Activated naive CD4-positive, alpha-beta T cell treated with anti-CD3 and anti-CD28 coated beads, Interleukin-2, amount 50 U/mL, for 72 hours (primary cell): ENCODE results near the gene AMBRA1. TPM values are rescaled to one million over a fixed set of nuclear protein-coding genes. Genes with fewer than 3 reads are reported as not detected.

Experiments used
- ATAC-seq, 2 donors: fragments of 150-1000 bp; cut with Tn5 transposase; 2 replicates each; pipeline ENCODE4 v1.10.0; 2021; ENCODE audit warnings: mild to moderate bottlenecking in 2 of 2, moderate library complexity in 2 of 2
- DNase-seq, 2 donors: peaks; one replicate each; pipeline ENCODE4 v3.0.0; 2021 to 2022; ENCODE audit warnings: low spot score in 2 of 2
- H3K27ac Mint-ChIP-seq, 2 donors: one replicate each; pipeline ENCODE4 v1.8.0; 2022; ENCODE audit warnings: mild to moderate bottlenecking in 2 of 2, mixed read lengths in 2 of 2
- H3K36me3 Mint-ChIP-seq, 2 donors: one replicate each; pipeline ENCODE4 v1.8.0; 2022; ENCODE audit warnings: mixed read lengths in 2 of 2
- H3K9me3 Mint-ChIP-seq, 2 donors: one replicate each; pipeline ENCODE4 v1.8.0; 2022; ENCODE audit warnings: mixed read lengths in 2 of 2
- total RNA-seq, 2 donors: library from RNA; stranded (reverse); gene quantifications; one replicate each; pipeline ENCODE4 v1.2.3, GENCODE V29; 2022

Gene AMBRA1
- 10 to 100 TPM; 20.9 to 28.5 TPM for total RNA-seq

- Mint-ChIP-seq H3K9me3 (no peaks in the 10 kb centered on the region), H3K27ac (peak within 1 kb of the TSS; percentile 95), H3K36me3 (peaks cover 13 to 22% of the 10 kb centered on the region in 2 donors)
- DNase-seq, result peak; percentile 82 to 85
- ATAC-seq, result peak; percentile 89 to 94
These were observed at the start of gene AMBRA1 for GRCh38 chr11:46593550-46594373. Gene AMBRA1, minus strand, starts transcription at chr11:46594023. Its CDS starts 45,643 bp downstream, at chr11:46548380.

- peaks cover 0 to 20% of the 10 kb centered on the region in 2 donors for H3K36me3 Mint-ChIP-seq
- H3K9me3 Mint-ChIP-seq, result peaks cover 0 to 4% of the 10 kb centered on the region in 2 donors
- DNase-seq, result no peak
- peak overlapping the region in 1 of 2 donors; percentile 25 for H3K27ac Mint-ChIP-seq
- no peak for ATAC-seq
These were observed 49.7 kb upstream of the AMBRA1 start for GRCh38 chr11:46643531-46643930.

GRCh38 chr11:46642627-46643335 is 49.0 kb upstream of the AMBRA1 start:
- ATAC-seq (no peak), DNase-seq (no peak)
- Mint-ChIP-seq H3K36me3 (peaks cover 0 to 20% of the 10 kb centered on the region in 2 donors), H3K9me3 (peaks cover 0 to 4% of the 10 kb centered on the region in 2 donors), H3K27ac (no peak overlapping the region)

GRCh38 chr11:46641639-46642038 is 47.8 kb upstream of the AMBRA1 start:
- ATAC-seq, result no peak

GRCh38 chr11:46640036-46640788 is 46.4 kb upstream of the AMBRA1 start:
- no peak for ATAC-seq
- DNase-seq, result no peak
- H3K27ac Mint-ChIP-seq, result no peak overlapping the region
- peaks cover 0 to 4% of the 10 kb centered on the region in 2 donors for H3K9me3 Mint-ChIP-seq
- H3K36me3 Mint-ChIP-seq, result peaks cover 0 to 20% of the 10 kb centered on the region in 2 donors

More at GRCh38 chr11:46641639-46642038, 47.8 kb upstream of the AMBRA1 start:
- DNase-seq, result no peak
- H3K36me3 Mint-ChIP-seq, result peaks cover 0 to 20% of the 10 kb centered on the region in 2 donors
- peaks cover 0 to 4% of the 10 kb centered on the region in 2 donors for H3K9me3 Mint-ChIP-seq
- no peak overlapping the region for H3K27ac Mint-ChIP-seq

- Mint-ChIP-seq H3K27ac (peak overlapping the region; percentile 13 to 53), H3K36me3 (peaks cover 0 to 20% of the 10 kb centered on the region in 2 donors), H3K9me3 (peaks cover 0 to 4% of the 10 kb centered on the region in 2 donors)
- no peak for ATAC-seq
- no peak for DNase-seq
These were observed 45.5 kb upstream of the AMBRA1 start for GRCh38 chr11:46639197-46639839.

- peaks cover 0 to 9% of the 10 kb centered on the region in 2 donors for H3K36me3 Mint-ChIP-seq
- DNase-seq (no peak), ATAC-seq (no peak)
- H3K27ac Mint-ChIP-seq, result no peak overlapping the region
- peaks cover 0 to 1% of the 10 kb centered on the region in 2 donors for H3K9me3 Mint-ChIP-seq
These were observed 43.7 kb upstream of the AMBRA1 start for GRCh38 chr11:46637546-46637945.

- Mint-ChIP-seq H3K27ac (no peak overlapping the region), H3K9me3 (no peaks in the 10 kb centered on the region), H3K36me3 (no peaks in the 10 kb centered on the region)
- DNase-seq, result no peak
- no peak for ATAC-seq
These were observed 41.8 kb upstream of the AMBRA1 start for GRCh38 chr11:46635557-46636139.

GRCh38 chr11:46633291-46634217 is 39.7 kb upstream of the AMBRA1 start:
- Mint-ChIP-seq H3K36me3 (no peaks in the 10 kb centered on the region), H3K27ac (no peak overlapping the region), H3K9me3 (no peaks in the 10 kb centered on the region)
- ATAC-seq (no peak), DNase-seq (no peak)

GRCh38 chr11:46632502-46632901 is 38.7 kb upstream of the AMBRA1 start:
- no peak for DNase-seq
- no peaks in the 10 kb centered on the region for H3K9me3 Mint-ChIP-seq
- H3K27ac Mint-ChIP-seq, result no peak overlapping the region
- no peak for ATAC-seq
- H3K36me3 Mint-ChIP-seq, result no peaks in the 10 kb centered on the region

GRCh38 chr11:46631676-46632075 is 37.9 kb upstream of the AMBRA1 start:
- no peak for DNase-seq
- H3K9me3 Mint-ChIP-seq, result no peaks in the 10 kb centered on the region
- H3K27ac Mint-ChIP-seq, result no peak overlapping the region
- no peak for ATAC-seq
- no peaks in the 10 kb centered on the region for H3K36me3 Mint-ChIP-seq

- peaks cover 0 to 4% of the 10 kb centered on the region in 2 donors for H3K36me3 Mint-ChIP-seq
- H3K27ac Mint-ChIP-seq, result no peak overlapping the region
- ATAC-seq, result no peak
- H3K9me3 Mint-ChIP-seq, result no peaks in the 10 kb centered on the region
- DNase-seq, result no peak
These were observed 36.4 kb upstream of the AMBRA1 start for GRCh38 chr11:46630237-46630636.

GRCh38 chr11:46628961-46629360 is 35.1 kb upstream of the AMBRA1 start:
- ATAC-seq, result no peak
- H3K9me3 Mint-ChIP-seq, result no peaks in the 10 kb centered on the region

GRCh38 chr11:46625406-46625805 is 31.6 kb upstream of the AMBRA1 start:
- DNase-seq, result no peak
- Mint-ChIP-seq H3K27ac (peak overlapping the region in 1 of 2 donors; percentile 80), H3K36me3 (peaks cover 6 to 12% of the 10 kb centered on the region in 2 donors), H3K9me3 (no peaks in the 10 kb centered on the region)
- no peak for ATAC-seq

More at GRCh38 chr11:46628961-46629360, 35.1 kb upstream of the AMBRA1 start:
- no peak overlapping the region for H3K27ac Mint-ChIP-seq
- peaks cover 0 to 12% of the 10 kb centered on the region in 2 donors for H3K36me3 Mint-ChIP-seq
- DNase-seq, result no peak

- H3K27ac Mint-ChIP-seq, result peak overlapping the region; percentile 69 to 95
- H3K36me3 Mint-ChIP-seq, result peaks cover 6 to 9% of the 10 kb centered on the region in 2 donors
- DNase-seq (no peak), ATAC-seq (no peak)
- no peaks in the 10 kb centered on the region for H3K9me3 Mint-ChIP-seq
These were observed 25.0 kb upstream of the AMBRA1 start for GRCh38 chr11:46618837-46619236.
